Chondrocyte (in vitro differentiated cells): ENCODE results near the gene CEP128. TPM values are rescaled to one million over a fixed set of nuclear protein-coding genes. Genes with fewer than 3 reads are reported as not detected.

Experiments
- DNase-seq: peaks from one replicate; pipeline ENCODE4 v3.0.0; 2021; ENCODE audit warnings: mixed read lengths, low spot score
- H3K27ac Mint-ChIP-seq: one replicate; pipeline ENCODE4 v1.8.0; 2021; ENCODE audit warnings: mild to moderate bottlenecking, moderate library complexity, mixed read lengths; ENCODE audit not compliant: unreplicated experiment
- H3K27me3 Mint-ChIP-seq: 2 replicates; pipeline ENCODE4 v1.8.0; 2021; ENCODE audit warnings: low read depth, mixed read lengths
- H3K36me3 Mint-ChIP-seq: 2 replicates; pipeline ENCODE4 v1.8.0; 2021; ENCODE audit warnings: low read depth, mixed read lengths
- H3K4me1 Mint-ChIP-seq: 2 replicates; pipeline ENCODE4 v1.8.0; 2021; ENCODE audit warnings: low read depth, mild to moderate bottlenecking, mixed read lengths
- H3K4me3 Mint-ChIP-seq: one replicate; pipeline ENCODE4 v1.8.0; 2021; ENCODE audit warnings: mild to moderate bottlenecking, moderate library complexity, mixed read lengths; ENCODE audit not compliant: unreplicated experiment
- H3K9me3 Mint-ChIP-seq: 2 replicates; pipeline ENCODE4 v1.8.0; 2021; ENCODE audit warnings: low read depth, mixed read lengths
- total RNA-seq: library from RNA; stranded (reverse); gene quantifications from 3 replicates; pipeline ENCODE4 v1.2.1, GENCODE V29; 2021
- TF ChIP-seq, protein P1 (sequence below): fragments of 200-600 bp; sonication (generic); IDR thresholded peaks from 2 replicates; pipeline ENCODE4 v1.5.0; 2021; ENCODE audit warnings: antibody characterized with exemption, mild to moderate bottlenecking, moderate library complexity

Gene CEP128
- total RNA-seq, 1 donor from 2014 or later: 3.5 TPM

DNA sequence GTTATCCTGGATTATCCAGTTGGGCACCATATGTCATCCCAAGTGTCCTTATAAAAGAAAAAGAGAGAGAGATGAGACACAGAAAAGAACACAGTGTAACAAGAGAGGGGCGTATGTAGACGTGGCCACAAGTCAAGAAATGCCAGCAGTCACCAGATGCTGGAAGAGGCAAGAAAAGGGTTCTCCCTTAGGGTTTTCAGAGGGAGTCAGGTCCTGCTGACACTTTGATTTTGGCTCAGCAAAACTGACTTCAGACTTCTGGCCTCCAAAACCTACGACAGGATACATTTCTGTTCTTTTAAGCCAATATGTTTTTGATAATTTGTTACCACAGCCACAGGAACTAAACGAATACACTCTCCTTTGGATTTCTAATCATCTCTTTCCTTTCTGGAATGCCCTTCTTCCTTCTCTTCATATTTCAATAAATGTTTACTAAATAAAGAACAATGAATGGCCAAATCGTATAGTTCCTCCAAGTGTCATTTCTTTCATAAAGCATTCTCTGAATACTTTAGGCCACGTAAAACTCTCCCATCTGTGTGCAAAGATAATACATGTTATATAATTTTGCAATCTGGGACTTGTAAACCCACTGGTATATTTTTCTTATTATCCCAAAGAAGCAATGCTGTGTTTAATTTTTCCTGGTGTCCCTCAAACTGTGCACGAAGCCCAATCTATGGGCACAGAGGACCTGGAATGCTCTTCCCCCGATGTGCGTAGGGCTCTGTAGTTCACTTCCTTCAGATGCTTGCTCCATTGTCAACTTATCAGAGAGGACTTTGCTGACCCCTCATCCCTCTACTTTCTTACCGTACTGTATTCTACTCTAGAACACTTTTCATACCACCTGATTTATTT lies 303.6 kb downstream of the CEP128 start:
- Mint-ChIP-seq H3K36me3 (no peaks in the 10 kb centered on the region), H3K27me3 (no peaks in the 10 kb centered on the region), H3K4me1 (peaks cover 46% of the 10 kb centered on the region), H3K9me3 (peaks cover 6% of the 10 kb centered on the region), H3K4me3 (no peak overlapping the region), H3K27ac (peak overlapping the region; percentile 90)
- TF ChIP-seq, protein P1, sequence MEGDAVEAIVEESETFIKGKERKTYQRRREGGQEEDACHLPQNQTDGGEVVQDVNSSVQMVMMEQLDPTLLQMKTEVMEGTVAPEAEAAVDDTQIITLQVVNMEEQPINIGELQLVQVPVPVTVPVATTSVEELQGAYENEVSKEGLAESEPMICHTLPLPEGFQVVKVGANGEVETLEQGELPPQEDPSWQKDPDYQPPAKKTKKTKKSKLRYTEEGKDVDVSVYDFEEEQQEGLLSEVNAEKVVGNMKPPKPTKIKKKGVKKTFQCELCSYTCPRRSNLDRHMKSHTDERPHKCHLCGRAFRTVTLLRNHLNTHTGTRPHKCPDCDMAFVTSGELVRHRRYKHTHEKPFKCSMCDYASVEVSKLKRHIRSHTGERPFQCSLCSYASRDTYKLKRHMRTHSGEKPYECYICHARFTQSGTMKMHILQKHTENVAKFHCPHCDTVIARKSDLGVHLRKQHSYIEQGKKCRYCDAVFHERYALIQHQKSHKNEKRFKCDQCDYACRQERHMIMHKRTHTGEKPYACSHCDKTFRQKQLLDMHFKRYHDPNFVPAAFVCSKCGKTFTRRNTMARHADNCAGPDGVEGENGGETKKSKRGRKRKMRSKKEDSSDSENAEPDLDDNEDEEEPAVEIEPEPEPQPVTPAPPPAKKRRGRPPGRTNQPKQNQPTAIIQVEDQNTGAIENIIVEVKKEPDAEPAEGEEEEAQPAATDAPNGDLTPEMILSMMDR: no peak
- no peak for DNase-seq

DNA sequence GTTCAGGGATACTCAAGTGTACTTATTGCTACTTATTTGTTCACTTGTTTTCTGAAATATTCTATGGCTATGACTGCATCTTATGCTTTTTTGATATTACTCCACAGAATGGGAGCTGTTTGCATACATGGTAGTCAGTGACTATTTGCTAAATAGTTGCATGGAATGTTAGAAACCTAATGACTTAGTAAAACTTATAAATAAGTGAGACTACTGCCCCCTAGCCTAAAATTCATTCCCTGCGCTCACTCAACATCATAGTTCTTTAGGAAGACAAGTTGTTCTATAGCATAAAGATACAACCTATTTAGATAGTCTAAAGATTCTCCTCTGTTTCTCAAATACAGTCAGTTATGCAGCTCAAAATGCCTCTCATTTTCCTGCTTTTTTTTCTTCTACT lies 305.5 kb downstream of the CEP128 start:
- Mint-ChIP-seq H3K4me1 (peaks cover 44% of the 10 kb centered on the region), H3K27me3 (no peaks in the 10 kb centered on the region), H3K4me3 (no peak overlapping the region), H3K27ac (no peak overlapping the region), H3K36me3 (no peaks in the 10 kb centered on the region), H3K9me3 (peaks cover 6% of the 10 kb centered on the region)
- TF ChIP-seq, protein P1: peak; percentile 73
- DNase-seq: no peak

DNA sequence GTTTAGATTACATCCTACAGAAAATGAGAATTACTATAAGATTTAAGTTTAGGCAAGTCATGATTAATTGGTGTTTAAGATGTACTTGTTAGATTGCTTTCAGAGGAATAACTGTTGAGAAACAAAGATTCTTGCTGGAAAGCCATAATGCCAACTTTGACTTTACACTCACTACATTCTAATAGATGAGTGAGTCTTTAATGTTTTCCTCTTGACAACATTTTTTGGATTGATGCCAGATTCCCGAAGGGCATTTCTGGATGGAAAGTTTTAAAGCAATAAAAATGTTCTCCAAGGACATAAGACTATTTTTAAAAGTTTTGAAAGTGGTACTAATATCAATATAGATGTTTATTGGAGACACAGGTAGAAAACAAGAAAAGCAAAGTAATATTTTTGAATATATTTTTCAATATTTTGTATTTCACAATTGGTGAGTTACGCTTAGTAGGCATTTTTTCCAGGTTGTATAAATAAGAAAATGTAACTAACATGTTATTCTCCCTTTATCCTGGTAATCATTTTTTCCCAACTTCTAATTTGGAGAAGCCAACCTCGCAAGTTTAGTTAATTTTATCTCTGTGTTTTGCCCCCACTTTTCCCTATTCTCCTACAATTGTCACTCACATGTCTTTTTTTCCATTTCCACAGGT lies 307.3 kb downstream of the CEP128 start:
- no peak overlapping the region for H3K27ac Mint-ChIP-seq
- no peak for DNase-seq

DNA sequence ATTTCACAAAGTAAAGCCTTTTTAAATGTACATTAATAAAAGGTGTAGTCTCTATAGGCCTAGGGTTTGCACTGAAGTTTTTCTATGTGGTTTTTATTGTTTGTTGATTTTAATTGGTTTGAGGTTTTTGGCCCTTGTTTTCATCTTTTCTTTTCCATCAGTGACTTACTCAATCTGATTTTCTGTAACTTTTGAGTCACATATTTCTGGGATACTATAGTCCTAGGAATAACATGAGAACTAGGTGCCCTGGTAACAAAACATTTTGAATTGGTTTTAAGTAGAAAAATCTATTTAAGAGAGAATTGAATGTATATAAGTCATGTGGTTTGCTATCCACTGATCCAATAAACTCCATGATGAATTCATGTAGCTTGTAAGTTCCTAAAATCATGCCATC lies 311.9 kb downstream of the CEP128 start:
- DNase-seq: no peak
- Mint-ChIP-seq H3K27me3 (no peaks in the 10 kb centered on the region), H3K36me3 (no peaks in the 10 kb centered on the region), H3K9me3 (no peaks in the 10 kb centered on the region), H3K27ac (no peak overlapping the region), H3K4me3 (no peak overlapping the region), H3K4me1 (peaks cover 28% of the 10 kb centered on the region)
- TF ChIP-seq, protein P1: no peak

More for the DNA sequence above, 307.3 kb downstream of the CEP128 start:
- Mint-ChIP-seq H3K36me3 (no peaks in the 10 kb centered on the region), H3K4me1 (peaks cover 36% of the 10 kb centered on the region), H3K9me3 (peaks cover 6% of the 10 kb centered on the region), H3K4me3 (no peak overlapping the region), H3K27me3 (no peaks in the 10 kb centered on the region)
- TF ChIP-seq, protein P1: no peak

DNA sequence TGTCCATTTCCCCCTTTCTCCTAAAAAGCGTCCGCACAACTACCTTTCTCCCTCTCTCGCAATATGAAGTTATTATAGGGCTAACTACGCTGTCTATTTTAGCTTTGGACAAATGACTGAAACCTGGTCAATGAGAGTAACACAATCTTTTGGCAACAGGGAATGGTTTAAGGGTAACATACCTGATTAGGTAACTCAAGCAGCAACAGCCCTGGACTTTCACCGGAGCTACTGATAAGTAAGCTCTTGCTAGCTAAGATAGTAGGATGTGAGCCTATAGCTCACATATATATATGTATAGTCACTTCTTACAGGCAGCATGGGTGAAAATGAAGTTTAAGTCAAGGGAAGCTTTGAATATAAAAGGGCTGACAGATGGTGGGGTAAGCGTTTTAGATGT lies 313.0 kb downstream of the CEP128 start:
- no peaks in the 10 kb centered on the region for H3K36me3 Mint-ChIP-seq
- peaks cover 21% of the 10 kb centered on the region for H3K4me1 Mint-ChIP-seq
- no peak overlapping the region for H3K4me3 Mint-ChIP-seq
- H3K9me3 Mint-ChIP-seq: peaks cover 4% of the 10 kb centered on the region
- no peak for DNase-seq
- H3K27me3 Mint-ChIP-seq: no peaks in the 10 kb centered on the region
- H3K27ac Mint-ChIP-seq: no peak overlapping the region
- TF ChIP-seq, protein P1: no peak
